Measurements from ENCODE around the gene TGFBRAP1.

GRCh38 chr2:105378921-105379383, 49.4 kb upstream of the TGFBRAP1 start:
- TF ChIP-seq CTCF (IDR thresholded peaks at IDR 0.05) (no peak), POLR2AphosphoS5 (IDR thresholded peaks at IDR 0.05) (no peak), POLR2A (IDR thresholded peaks at IDR 0.05) (no peak), EP300 (IDR thresholded peaks at IDR 0.05) (no peak)
